Measurements from ENCODE around the gene NUP62.

Gene NUP62

DNA sequence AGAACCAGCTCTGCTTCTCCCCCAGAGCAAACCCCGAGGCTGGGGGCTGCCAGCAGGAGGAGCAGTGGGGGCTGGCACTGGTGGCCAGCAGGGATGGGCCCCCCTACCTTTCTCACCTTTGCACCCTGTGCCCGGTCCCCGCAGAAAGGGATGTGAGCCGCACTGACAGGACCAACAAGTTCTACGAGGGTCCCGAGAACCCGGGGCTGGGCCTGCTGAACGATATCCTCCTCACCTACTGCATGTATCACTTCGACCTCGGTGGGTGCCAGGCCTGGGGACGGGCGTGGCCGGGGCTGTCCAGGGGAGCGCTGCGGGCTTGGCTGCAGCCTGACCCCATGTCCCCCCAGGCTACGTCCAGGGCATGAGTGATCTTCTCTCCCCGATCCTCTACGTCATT is 45.2 kb downstream of the NUP62 start:
- TF ChIP-seq, protein P1, sequence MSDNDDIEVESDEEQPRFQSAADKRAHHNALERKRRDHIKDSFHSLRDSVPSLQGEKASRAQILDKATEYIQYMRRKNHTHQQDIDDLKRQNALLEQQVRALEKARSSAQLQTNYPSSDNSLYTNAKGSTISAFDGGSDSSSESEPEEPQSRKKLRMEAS (IDR thresholded peaks at IDR 0.05) = no peak
- TF ChIP-seq NFIC (IDR thresholded peaks at IDR 0.05) = no peak
- TF ChIP-seq EP300 (IDR thresholded peaks at IDR 0.05; ENCODE audit: borderline replicate concordance) = no peak
- TF ChIP-seq TCF12 (IDR thresholded peaks at IDR 0.05; ENCODE audit: low read depth) = no peak
- TF ChIP-seq YY1 (IDR thresholded peaks at IDR 0.05; ENCODE audit: low read depth) = no peak
- TF ChIP-seq RAD21 (IDR thresholded peaks at IDR 0.05; ENCODE audit: low read depth) = no peak
- TF ChIP-seq, protein P2, sequence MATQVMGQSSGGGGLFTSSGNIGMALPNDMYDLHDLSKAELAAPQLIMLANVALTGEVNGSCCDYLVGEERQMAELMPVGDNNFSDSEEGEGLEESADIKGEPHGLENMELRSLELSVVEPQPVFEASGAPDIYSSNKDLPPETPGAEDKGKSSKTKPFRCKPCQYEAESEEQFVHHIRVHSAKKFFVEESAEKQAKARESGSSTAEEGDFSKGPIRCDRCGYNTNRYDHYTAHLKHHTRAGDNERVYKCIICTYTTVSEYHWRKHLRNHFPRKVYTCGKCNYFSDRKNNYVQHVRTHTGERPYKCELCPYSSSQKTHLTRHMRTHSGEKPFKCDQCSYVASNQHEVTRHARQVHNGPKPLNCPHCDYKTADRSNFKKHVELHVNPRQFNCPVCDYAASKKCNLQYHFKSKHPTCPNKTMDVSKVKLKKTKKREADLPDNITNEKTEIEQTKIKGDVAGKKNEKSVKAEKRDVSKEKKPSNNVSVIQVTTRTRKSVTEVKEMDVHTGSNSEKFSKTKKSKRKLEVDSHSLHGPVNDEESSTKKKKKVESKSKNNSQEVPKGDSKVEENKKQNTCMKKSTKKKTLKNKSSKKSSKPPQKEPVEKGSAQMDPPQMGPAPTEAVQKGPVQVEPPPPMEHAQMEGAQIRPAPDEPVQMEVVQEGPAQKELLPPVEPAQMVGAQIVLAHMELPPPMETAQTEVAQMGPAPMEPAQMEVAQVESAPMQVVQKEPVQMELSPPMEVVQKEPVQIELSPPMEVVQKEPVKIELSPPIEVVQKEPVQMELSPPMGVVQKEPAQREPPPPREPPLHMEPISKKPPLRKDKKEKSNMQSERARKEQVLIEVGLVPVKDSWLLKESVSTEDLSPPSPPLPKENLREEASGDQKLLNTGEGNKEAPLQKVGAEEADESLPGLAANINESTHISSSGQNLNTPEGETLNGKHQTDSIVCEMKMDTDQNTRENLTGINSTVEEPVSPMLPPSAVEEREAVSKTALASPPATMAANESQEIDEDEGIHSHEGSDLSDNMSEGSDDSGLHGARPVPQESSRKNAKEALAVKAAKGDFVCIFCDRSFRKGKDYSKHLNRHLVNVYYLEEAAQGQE (IDR thresholded peaks at IDR 0.05; ENCODE audit: low read depth) = no peak
- TF ChIP-seq TAF1 (IDR thresholded peaks at IDR 0.05; ENCODE audit: low read depth) = no peak
- TF ChIP-seq, protein P3, sequence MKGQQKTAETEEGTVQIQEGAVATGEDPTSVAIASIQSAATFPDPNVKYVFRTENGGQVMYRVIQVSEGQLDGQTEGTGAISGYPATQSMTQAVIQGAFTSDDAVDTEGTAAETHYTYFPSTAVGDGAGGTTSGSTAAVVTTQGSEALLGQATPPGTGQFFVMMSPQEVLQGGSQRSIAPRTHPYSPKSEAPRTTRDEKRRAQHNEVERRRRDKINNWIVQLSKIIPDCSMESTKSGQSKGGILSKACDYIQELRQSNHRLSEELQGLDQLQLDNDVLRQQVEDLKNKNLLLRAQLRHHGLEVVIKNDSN (IDR thresholded peaks at IDR 0.05) = no peak
- no peak for TF ChIP-seq CEBPB (IDR thresholded peaks at IDR 0.05)
- TF ChIP-seq CREB1 (IDR thresholded peaks at IDR 0.05; ENCODE audit: low read depth) = no peak

DNA sequence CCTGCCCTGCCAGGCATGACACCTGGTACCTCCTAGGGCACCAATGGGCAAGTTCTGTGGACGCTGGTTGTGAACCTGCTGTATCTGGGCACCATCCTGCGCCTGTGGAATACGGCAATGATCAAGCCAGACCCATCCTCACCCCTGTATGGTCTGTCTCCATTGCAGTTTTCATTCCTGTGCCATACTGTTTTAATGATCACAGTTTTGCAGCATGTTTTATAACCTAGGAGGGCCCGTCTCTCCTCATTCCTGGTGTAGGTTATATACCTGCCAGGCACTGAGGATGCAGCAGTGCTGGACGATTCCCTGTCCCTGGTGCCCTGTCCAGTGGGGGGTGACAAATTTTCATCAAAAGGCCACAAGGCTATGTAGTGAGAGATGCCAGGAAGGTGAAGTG is 46.2 kb downstream of the NUP62 start:
- TF ChIP-seq CREB1 (IDR thresholded peaks at IDR 0.05; ENCODE audit: low read depth) (no peak), FOXM1 (IDR thresholded peaks at IDR 0.05; ENCODE audit: borderline replicate concordance, low read depth) (no peak), EGR1 (IDR thresholded peaks at IDR 0.05) (no peak), TCF12 (IDR thresholded peaks at IDR 0.05; ENCODE audit: low read depth) (no peak), TAF1 (IDR thresholded peaks at IDR 0.05; ENCODE audit: low read depth) (no peak), NFIC (IDR thresholded peaks at IDR 0.05) (no peak), RAD21 (IDR thresholded peaks at IDR 0.05; ENCODE audit: low read depth) (no peak), ZBTB7A (IDR thresholded peaks at IDR 0.05; ENCODE audit: low read depth) (no peak), YY1 (IDR thresholded peaks at IDR 0.05; ENCODE audit: low read depth) (no peak), TEAD4 (IDR thresholded peaks at IDR 0.05) (no peak)
- TF ChIP-seq, protein P3 (IDR thresholded peaks at IDR 0.05) = no peak
- TF ChIP-seq, protein P1 (IDR thresholded peaks at IDR 0.05) = no peak
- TF ChIP-seq, protein P2 (IDR thresholded peaks at IDR 0.05; ENCODE audit: low read depth) = no peak

DNA sequence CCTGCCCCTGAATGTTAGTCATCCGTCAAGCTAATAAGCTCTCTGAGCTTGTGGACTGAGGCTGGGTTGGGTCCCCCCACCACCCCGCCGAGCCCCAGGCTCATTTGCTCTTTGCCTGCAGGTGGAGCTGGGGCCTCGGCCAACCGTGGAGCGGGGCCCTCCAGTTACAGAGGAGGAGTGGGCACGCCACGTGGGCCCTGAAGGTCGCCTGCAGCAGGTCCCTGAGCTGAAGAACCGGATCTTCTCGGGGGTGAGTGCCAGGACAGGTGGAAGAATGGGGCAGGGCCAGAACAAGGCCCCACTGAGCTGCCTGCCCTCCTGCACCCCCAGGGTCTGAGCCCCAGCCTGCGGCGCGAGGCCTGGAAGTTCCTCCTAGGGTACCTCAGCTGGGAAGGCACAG is 46.7 kb downstream of the NUP62 start:
- TF ChIP-seq YY1 (IDR thresholded peaks at IDR 0.05; ENCODE audit: low read depth) (no peak), CEBPB (IDR thresholded peaks at IDR 0.05) (no peak), NFIC (IDR thresholded peaks at IDR 0.05) (no peak), TEAD4 (IDR thresholded peaks at IDR 0.05) (no peak), CREB1 (IDR thresholded peaks at IDR 0.05; ENCODE audit: low read depth) (no peak), ZBTB7A (IDR thresholded peaks at IDR 0.05; ENCODE audit: low read depth) (no peak), TCF12 (IDR thresholded peaks at IDR 0.05; ENCODE audit: low read depth) (no peak), FOXM1 (IDR thresholded peaks at IDR 0.05; ENCODE audit: borderline replicate concordance, low read depth) (no peak), EP300 (IDR thresholded peaks at IDR 0.05; ENCODE audit: borderline replicate concordance) (no peak), RAD21 (IDR thresholded peaks at IDR 0.05; ENCODE audit: low read depth) (no peak), TAF1 (IDR thresholded peaks at IDR 0.05; ENCODE audit: low read depth) (no peak), EGR1 (IDR thresholded peaks at IDR 0.05) (no peak)
- TF ChIP-seq, protein P2 (IDR thresholded peaks at IDR 0.05; ENCODE audit: low read depth) = no peak
- TF ChIP-seq, protein P1 (IDR thresholded peaks at IDR 0.05) = no peak
- TF ChIP-seq, protein P3 (IDR thresholded peaks at IDR 0.05) = no peak

Measured in Ishikawa (cell line).